GM21390 (cell line): Measurements from ENCODE around the gene HTRA3.

Experiments used
- ATAC-seq: cut with Tn5 transposase; IDR thresholded peaks from one replicate; pipeline ENCODE4 v1.9.1; 2021; ENCODE audit not compliant: unreplicated experiment

Gene HTRA3

DNA sequence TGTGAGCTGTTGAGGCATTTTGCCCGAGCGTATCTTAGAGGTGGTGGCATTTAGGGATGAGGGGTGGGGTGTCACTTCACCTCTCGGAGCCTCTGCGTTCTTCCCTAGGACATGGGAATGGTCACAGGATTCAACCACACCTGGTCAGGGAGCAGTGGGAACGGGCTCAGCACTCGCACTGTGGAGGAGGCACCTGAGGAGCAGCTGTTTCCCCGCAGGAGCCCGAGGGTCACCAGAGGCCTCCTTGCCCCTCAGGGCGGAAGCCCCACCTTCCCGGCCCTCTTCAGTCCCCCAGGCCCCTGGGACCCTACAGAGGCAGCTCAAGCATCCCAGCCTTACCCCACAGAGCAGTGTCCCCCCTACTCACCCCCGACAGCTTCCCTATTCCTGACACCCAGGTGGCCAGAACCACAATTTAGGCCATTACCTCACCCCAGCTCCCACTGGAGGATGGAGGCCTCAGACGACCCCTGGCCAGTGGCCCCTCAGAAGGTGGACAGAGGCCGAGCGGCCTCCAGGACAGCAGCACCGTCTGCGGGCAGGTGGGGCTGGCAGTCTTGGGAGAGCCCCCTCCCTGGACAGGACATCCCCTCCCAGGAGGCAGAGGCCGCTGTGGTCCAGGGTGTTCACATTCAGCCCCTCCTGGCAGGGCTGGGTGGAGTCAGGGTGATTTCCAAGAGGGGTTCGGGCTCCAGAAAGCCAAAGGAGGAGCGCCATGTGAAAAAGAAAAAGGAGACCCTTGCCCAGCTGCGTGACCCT lies 4.2 kb upstream of the HTRA3 start:
- no peak for ATAC-seq

- ATAC-seq: no peak
Measured at GRCh38 chr4:8266088-8266487, 3.5 kb upstream of the HTRA3 start.

DNA sequence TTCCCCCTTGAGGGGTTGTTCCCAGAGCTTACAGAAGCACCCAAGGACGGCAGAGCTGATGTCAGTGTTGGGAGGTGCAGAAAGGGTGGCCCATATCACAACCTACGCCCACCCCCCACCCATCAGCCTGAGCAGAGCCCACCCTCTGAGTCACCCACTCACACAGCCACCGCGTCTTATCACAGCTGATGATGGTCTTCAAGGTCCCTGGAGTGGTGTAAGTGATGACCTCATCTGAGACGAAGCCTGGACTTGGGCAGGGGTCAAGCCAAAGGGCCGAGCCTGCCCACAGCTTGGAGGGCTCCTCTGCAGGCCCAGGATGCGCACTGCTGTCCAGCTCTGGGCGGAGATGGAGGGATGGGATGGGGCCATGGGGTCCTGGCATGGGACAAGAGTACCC lies 3.0 kb upstream of the HTRA3 start:
- ATAC-seq: no peak

GRCh38 chr4:8267077-8267476 lies 2.5 kb upstream of the HTRA3 start:
- ATAC-seq: no peak

- ATAC-seq: no peak
Measured at GRCh38 chr4:8268211-8268610, 1.3 kb upstream of the HTRA3 start.

- ATAC-seq: no peak
Measured at GRCh38 chr4:8268901-8269534, 536 bp upstream of the HTRA3 start.

DNA sequence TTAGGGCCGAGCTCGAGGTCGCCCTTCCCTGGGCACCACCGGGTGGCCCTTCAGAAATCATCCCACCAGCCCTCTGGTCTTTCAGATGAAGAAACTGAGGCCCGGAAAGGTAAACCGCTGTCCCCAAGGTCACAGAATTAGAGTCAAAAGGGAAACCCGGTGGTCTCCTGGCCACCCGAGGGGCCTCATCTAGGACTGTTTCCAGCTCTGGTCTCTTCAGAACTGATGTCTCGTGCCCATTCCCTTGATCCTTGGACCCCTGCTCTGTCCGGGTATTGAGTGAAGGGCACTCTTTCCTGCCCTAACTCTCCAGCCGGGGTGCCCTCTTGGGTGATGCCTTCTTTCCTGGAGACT lies 841 bp downstream of the HTRA3 start:
- no peak for ATAC-seq

DNA sequence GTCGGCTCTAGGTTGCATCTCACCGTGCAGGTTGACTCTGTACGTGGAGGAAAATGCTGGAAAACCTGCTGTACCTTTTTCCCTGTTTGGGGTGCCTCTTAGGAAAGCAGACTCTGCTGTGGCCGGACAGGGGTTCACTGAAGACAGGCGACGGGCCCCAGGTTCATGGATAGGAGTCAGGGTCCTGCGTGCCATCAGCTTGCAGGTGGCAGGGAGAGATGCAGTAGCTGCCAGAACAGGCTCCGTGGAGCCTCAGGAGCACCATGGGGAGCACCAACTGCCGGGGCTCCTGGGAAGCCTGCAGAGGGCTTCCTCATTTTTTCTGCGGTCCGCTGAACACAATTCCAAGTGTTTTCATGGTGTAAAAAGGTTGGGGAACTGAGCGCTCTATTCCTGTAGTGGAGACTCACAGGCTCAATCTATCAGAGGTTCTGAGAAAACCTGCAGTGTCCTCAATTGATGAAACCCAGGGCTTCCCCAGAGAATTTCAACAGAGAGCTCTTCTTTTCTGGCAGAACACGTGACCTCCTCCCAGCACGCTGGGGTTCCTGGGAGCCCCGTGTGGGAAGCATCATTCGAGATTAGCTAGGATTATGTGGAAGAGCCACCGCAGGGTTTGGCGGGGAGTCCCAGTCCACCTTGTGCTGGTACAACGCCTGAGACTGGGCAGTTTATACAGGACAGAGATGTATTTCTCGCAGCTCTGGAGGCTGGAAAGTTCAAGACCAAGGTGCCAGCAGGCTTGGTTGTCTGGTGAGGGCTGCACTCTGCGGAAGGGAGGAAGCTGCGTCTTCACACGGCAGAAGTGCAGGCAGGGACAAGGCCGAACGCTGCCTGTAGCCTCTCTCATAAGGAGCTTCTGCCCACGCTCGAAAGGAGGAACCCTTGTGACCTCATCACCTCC lies 1.6 kb downstream of the HTRA3 start:
- no peak for ATAC-seq

DNA sequence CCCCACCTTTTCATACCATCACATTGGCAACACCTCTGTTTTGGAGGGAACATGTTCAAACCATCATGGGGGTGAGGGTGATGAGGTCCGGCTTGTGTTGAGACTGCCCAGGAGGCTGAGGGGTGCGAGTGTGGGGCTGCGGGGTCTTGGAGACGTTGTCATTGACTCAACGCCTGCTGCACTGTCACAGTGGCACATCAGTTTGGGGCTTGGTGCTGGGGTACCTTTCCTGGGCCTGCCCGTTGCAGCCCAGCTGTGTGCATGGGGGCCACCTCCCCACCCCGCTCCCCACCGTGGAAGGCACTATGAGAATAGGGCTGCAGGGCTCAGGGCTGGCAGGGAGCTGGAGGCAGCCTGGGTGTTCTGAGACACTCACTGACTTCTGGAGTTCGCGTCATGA lies 2.3 kb downstream of the HTRA3 start:
- no peak for ATAC-seq

- ATAC-seq: no peak
Measured at GRCh38 chr4:8272472-8273428, 3.2 kb downstream of the HTRA3 start.

DNA sequence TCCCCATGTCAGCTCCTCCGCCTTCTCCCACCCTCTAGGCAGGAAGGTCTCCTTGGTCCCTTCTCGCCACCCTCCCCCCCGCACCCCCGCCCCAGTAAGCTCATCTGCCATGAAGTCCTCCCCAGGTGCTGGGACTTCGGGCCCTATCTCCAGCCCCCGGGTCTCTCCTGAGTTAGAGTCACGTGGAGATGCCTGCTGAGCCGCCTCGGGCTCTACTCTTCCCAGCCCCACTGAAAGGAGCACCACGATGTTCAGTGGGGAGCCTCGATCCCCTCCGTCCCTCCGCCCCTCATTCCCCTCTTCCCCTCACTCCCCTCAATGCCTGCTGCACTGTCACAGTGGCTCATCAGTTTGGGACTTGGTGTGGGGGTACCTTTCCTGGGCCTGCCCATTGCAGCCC lies 3.9 kb downstream of the HTRA3 start:
- no peak for ATAC-seq

DNA sequence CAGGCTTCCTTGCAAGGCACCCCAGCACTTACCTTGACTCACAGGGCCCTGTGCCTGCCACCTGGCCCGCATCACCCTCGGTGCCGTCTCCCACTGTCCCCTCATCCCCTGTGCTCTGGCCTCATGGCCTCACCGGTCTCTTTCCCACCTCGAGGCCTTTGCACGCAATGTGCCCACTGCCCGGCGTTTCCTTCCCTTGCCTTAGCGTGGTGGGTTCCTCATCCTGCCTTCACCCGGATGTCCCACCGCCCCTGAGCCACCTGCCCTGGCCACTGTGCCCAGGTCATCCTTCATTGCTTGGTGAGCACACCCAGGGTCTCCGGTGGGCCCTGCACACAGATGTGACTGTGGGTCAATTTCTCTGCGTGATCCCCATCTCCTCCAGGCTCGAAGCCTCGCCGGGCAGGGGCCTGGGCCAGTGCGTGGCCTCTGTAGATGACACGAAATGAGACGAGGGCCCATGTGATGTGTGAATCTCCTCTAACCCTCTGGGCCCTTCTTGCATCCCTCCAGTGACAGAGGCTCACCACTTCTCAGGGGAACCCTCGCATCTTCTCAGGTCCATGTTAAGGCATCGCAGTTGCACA lies 4.6 kb downstream of the HTRA3 start:
- ATAC-seq: no peak

GRCh38 chr4:8274765-8275547 lies 5.4 kb downstream of the HTRA3 start:
- ATAC-seq: no peak

- ATAC-seq: no peak
Measured at GRCh38 chr4:8275548-8275910, 6.0 kb downstream of the HTRA3 start.

DNA sequence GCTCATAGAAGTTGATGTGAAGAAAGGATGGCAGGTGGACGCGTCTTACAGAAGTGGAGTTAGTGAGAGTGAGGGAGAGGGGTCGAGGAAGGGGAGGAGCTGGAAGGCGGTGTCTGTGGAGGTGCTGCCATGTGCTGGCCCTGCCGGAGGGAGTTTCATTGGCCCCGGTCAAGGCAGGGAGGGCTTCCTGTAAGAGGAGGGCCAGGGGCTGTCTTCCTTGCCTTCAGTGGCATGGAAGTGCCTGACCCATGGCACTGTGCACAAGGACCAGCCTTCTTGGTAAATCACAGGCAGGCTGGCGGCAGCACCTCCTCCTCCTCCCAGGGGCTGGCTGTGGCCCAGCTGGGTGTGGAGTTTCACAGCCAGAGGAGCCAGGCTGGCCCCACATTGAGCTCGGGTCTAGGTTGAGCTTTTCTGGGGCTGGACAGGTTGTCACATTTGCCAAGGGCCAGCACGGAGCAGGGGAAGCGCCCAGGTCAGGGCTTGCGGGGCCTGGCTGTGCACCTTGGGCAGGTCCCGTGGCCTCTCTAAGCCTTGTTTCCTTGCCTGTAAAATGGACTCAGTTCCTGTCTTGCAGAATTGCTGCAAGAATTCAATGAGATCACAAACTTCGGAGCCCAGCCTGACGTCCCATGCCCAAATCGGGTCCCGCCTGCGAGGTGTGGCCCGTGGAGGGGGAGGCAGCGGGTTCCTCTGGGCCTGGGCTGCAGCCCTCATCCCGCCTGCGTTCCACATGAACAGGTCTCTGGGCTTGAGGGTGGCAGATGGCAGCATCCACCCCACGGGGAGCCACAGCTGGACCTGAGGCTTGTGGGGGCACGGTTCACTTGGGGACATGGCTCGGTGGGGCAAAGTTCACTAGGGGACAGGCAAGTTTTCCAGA lies 7.0 kb downstream of the HTRA3 start:
- no peak for ATAC-seq

GRCh38 chr4:8277356-8278008 lies 7.9 kb downstream of the HTRA3 start:
- no peak for ATAC-seq

DNA sequence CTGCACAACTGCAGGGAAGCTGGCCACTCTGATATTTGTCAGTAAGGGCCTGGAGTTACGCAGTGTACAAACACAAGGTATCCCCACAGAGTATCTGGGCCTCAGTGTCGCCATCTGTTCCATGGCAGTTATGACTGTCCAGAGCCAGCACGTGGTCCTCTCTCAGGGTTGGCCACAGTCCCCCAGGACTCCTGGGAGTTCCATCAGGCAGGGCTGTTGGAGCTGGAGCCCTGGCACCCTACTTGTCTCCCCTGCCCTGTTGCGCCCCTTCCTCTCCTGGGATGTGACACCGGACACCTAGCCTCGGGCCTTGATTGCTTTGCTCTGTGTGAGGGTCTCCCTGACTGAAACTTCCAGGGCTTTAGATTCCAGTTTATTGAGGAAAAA lies 8.4 kb downstream of the HTRA3 start:
- no peak for ATAC-seq
